ENCODE results near the gene ARHGAP29. TPM values are rescaled to one million over a fixed set of nuclear protein-coding genes. Genes with fewer than 3 reads are reported as not detected.

ARHGAP29 gene
- total and polyA plus RNA-seq, 10 of the 15 experiments (the other 5 are each of a cell fraction or from before 2014, with no cell fraction given) = under 0.01 to 0.43 (median 0.10) TPM; not detected in 4

GRCh38 chr1:94143173-94143808, 94.1 kb downstream of the ARHGAP29 start:
- 3% methylated on average over 2 of the region's 2 CpGs for WGBS (ENCODE audit: insufficient coverage, insufficient replicate concordance, low lambda C conversion rate, missing lambda C conversion rate)
- in situ Hi-C loops (cut with MboI) = no loop called here
- TF ChIP-seq POLR2AphosphoS2 (IDR thresholded peaks at IDR 0.05; ENCODE audit: low read depth, low read length) (no peak), MEF2A (IDR thresholded peaks at IDR 0.05; ENCODE audit: insufficient read depth, low read depth, low read length) (no peak), SMC3 (IDR thresholded peaks at IDR 0.05; ENCODE audit: borderline replicate concordance, low read length) (no peak), SREBF1 (IDR thresholded peaks at IDR 0.05; ENCODE audit: low read length) (no peak), NR2F1 (conservative IDR thresholded peaks at IDR 0.05) (no peak), BACH1 (IDR thresholded peaks at IDR 0.05; ENCODE audit: borderline replicate concordance) (no peak), NRF1 (conservative IDR thresholded peaks at IDR 0.05; ENCODE audit: low read depth, low read length) (no peak), STAT1 (conservative IDR thresholded peaks at IDR 0.05) (no peak), POLR2A (IDR thresholded peaks at IDR 0.05; ENCODE audit: low read depth, low read length) (no peak), RCOR1 (conservative IDR thresholded peaks at IDR 0.05; ENCODE audit: low read depth, low read length) (no peak), EED (IDR thresholded peaks at IDR 0.05; ENCODE audit: low read depth) (no peak), SUZ12 (IDR thresholded peaks at IDR 0.05; ENCODE audit: unreplicated experiment) (no peak), TBL1XR1 (IDR thresholded peaks at IDR 0.05; ENCODE audit: low read depth, low read length) (no peak), SIN3A (IDR thresholded peaks at IDR 0.05; ENCODE audit: low read depth, low read length) (no peak)
- TF ChIP-seq, protein P1, sequence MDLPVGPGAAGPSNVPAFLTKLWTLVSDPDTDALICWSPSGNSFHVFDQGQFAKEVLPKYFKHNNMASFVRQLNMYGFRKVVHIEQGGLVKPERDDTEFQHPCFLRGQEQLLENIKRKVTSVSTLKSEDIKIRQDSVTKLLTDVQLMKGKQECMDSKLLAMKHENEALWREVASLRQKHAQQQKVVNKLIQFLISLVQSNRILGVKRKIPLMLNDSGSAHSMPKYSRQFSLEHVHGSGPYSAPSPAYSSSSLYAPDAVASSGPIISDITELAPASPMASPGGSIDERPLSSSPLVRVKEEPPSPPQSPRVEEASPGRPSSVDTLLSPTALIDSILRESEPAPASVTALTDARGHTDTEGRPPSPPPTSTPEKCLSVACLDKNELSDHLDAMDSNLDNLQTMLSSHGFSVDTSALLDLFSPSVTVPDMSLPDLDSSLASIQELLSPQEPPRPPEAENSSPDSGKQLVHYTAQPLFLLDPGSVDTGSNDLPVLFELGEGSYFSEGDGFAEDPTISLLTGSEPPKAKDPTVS (IDR thresholded peaks at IDR 0.05; ENCODE audit: low read depth, low read length) = no peak
- TF ChIP-seq, protein P2, sequence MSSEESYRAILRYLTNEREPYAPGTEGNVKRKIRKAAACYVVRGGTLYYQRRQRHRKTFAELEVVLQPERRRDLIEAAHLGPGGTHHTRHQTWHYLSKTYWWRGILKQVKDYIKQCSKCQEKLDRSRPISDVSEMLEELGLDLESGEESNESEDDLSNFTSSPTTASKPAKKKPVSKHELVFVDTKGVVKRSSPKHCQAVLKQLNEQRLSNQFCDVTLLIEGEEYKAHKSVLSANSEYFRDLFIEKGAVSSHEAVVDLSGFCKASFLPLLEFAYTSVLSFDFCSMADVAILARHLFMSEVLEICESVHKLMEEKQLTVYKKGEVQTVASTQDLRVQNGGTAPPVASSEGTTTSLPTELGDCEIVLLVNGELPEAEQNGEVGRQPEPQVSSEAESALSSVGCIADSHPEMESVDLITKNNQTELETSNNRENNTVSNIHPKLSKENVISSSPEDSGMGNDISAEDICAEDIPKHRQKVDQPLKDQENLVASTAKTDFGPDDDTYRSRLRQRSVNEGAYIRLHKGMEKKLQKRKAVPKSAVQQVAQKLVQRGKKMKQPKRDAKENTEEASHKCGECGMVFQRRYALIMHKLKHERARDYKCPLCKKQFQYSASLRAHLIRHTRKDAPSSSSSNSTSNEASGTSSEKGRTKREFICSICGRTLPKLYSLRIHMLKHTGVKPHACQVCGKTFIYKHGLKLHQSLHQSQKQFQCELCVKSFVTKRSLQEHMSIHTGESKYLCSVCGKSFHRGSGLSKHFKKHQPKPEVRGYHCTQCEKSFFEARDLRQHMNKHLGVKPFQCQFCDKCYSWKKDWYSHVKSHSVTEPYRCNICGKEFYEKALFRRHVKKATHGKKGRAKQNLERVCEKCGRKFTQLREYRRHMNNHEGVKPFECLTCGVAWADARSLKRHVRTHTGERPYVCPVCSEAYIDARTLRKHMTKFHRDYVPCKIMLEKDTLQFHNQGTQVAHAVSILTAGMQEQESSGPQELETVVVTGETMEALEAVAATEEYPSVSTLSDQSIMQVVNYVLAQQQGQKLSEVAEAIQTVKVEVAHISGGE (CRISPR knock-in tag; IDR thresholded peaks at IDR 0.05) = no peak
- TF ChIP-seq, protein P3, sequence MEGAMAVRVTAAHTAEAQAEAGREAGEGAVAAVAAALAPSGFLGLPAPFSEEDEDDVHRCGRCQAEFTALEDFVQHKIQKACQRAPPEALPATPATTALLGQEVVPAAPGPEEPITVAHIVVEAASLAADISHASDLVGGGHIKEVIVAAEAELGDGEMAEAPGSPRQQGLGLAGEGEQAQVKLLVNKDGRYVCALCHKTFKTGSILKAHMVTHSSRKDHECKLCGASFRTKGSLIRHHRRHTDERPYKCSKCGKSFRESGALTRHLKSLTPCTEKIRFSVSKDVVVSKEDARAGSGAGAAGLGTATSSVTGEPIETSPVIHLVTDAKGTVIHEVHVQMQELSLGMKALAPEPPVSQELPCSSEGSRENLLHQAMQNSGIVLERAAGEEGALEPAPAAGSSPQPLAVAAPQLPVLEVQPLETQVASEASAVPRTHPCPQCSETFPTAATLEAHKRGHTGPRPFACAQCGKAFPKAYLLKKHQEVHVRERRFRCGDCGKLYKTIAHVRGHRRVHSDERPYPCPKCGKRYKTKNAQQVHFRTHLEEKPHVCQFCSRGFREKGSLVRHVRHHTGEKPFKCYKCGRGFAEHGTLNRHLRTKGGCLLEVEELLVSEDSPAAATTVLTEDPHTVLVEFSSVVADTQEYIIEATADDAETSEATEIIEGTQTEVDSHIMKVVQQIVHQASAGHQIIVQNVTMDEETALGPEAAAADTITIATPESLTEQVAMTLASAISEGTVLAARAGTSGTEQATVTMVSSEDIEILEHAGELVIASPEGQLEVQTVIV (IDR thresholded peaks at IDR 0.05; ENCODE audit: borderline replicate concordance, partially characterized antibody) = no peak

More at GRCh38 chr1:94143173-94143808, 94.1 kb downstream of the ARHGAP29 start:
- Histone ChIP-seq H3K27ac (ENCODE audit: control insufficient read depth, insufficient read depth) (no peak overlapping the region), H3K27me3 (replicated peaks in 1 of 2; ENCODE audit: control insufficient read depth in 2 of 2, insufficient read depth in 2 of 2, low read length in 1 of 2) (no peaks in the 10 kb centered on the region; a peak in 1 of 4 replicates), H3K4me1 (ENCODE audit: control insufficient read depth, insufficient read depth, low read length) (no peaks in the 10 kb centered on the region), H3K36me3 (ENCODE audit: control insufficient read depth in 2 of 2, insufficient read depth in 2 of 2, low read length in 1 of 2) (no peaks in the 10 kb centered on the region), H3K9me3 (replicated peaks; ENCODE audit: control insufficient read depth, insufficient read depth, low read length) (no peaks in the 10 kb centered on the region), H3K9ac (ENCODE audit: control insufficient read depth, insufficient read depth, low read length) (no peak overlapping the region), H3K79me2 (ENCODE audit: control insufficient read depth, insufficient read depth, low read length) (no peaks in the 10 kb centered on the region), H4K20me1 (ENCODE audit: control insufficient read depth, insufficient read depth) (no peaks in the 10 kb centered on the region), H3K4me2 (ENCODE audit: control insufficient read depth, insufficient read depth) (no peak overlapping the region), H2AFZ (ENCODE audit: control insufficient read depth, low read depth, low read length) (no peak overlapping the region), H3K4me3 (no peak overlapping the region)
- intact Hi-C loops (cut with micrococcal nuclease; ENCODE audit: unreplicated experiment) = no loop called here
- no TSS peak for BruUV-seq (replicated peaks)
- FAIRE-seq (no peak), DNase-seq (ENCODE audit: low read depth, low spot score) (no peak), ATAC-seq (no peak)
- POLR2A ChIA-PET = no interaction called here
- RAD21 ChIA-PET (ENCODE audit: unreplicated experiment) = no interaction called here
- SMC1A ChIA-PET (ENCODE audit: uncharacterized antibody, unreplicated experiment) = no interaction called here
- CTCF ChIA-PET = no interaction called here

Data from GM12878 (cell line).